Adrenal gland (tissue), 19 donors: ENCODE measurements around the gene ASTN2. TPM values are rescaled to one million over a fixed set of nuclear protein-coding genes. Genes with fewer than 3 reads are reported as not detected.

Experiments
- DNase-seq, 7 donors: peaks; one replicate each; pipeline ENCODE4 v3.0.0-alpha.2; 2019 to 2020
- H3K27ac ChIP-seq, 5 donors: fragments of 200-600 bp; sonication (generic) in 4 of 5; 1 replicate in 3 of 5; 2 replicates in 2 of 5; pipeline versions ENCODE4 v1.5.1 to v1.8.0; 2016 to 2020; ENCODE audit warnings: mild to moderate bottlenecking in 1 of 5
- H3K27me3 ChIP-seq: fragments of 200-600 bp; 2 replicates; pipeline ENCODE4 v1.8.0; 2021
- H3K36me3 ChIP-seq, 2 donors: fragments of 200-600 bp; replicated peaks in 1 of 2; 1 replicate in 1 of 2; 2 replicates in 1 of 2; pipeline versions ENCODE4 v1.5.1 to v1.8.0; 2018 to 2022
- H3K4me1 ChIP-seq, 2 donors: fragments of 200-600 bp; replicated peaks in 1 of 2; 1 replicate in 1 of 2; 2 replicates in 1 of 2; pipeline versions ENCODE4 v1.5.1 to v1.8.0; 2018 to 2021
- H3K4me3 ChIP-seq, 4 donors: fragments of 200-600 bp; sonication (generic) in 3 of 4; one replicate each; pipeline ENCODE4 v1.5.1; 2016 to 2018
- H3K9me3 ChIP-seq, 3 donors: fragments of 200-600 bp; sonication (generic) in 1 of 3; replicated peaks in 1 of 3; 1 replicate in 2 of 3; 2 replicates in 1 of 3; pipeline versions ENCODE4 v1.5.1 to v1.8.0; 2016 to 2021
- POLR2A ChIP-seq, 2 donors: fragments of 450-650 bp; IDR thresholded peaks; one replicate each; pipeline ENCODE4 v1.6.1; 2017; ENCODE audit warnings: antibody characterized with exemption in 2 of 2, mild to moderate bottlenecking in 2 of 2, moderate library complexity in 1 of 2
- WGBS, 4 donors: extraction: QIAGEN DNeasy Blood & Tissue Kit in 2 of 4; methylation state at CpG; one replicate each; pipeline versions ENCODE4 v1.1.5 to v1.1.7; 2013 to 2017; 5-methylcytosine and 5-hydroxymethylcytosine counted together
- intact Hi-C, 2 donors: fragments of 100-400 bp; cut with DNase I; formaldehyde crosslinking; loops; one replicate each; pipeline versions ENCODE4 v1.14.1 to v1.15.0; 2022 to 2023
- long read RNA-seq, 10 donors: library from polyadenylated mRNA in 3 of 10; unstranded in 2 of 10; stranded (forward) in 1 of 10; transcript quantifications; one replicate each; pipeline ENCODE4 v2.0.0 and lab custom pipeline, GENCODE V29; 2021 to 2026
- polyA plus RNA-seq, 3 donors: library from polyadenylated mRNA; stranded (reverse); fragments of 200-250 nt in 2 of 3; fragments of 350-450 nt in 1 of 3; fragmentation: Illumina TruSeq in 1 of 3; extraction: RNeasy Lipid Tissue Mini Kit (QIAGEN cat#74804) in 1 of 3; gene quantifications; one replicate each; pipeline ENCODE4 v1.2.3, GENCODE V29; 2013 to 2014
- total RNA-seq, 9 donors: library from RNA; depleted of rRNA in 4 of 9; stranded (reverse); fragments of >200 nt in 4 of 9; fragments of 120-200 nt in 1 of 9; fragmentation: NEBNext Ultra II Directional in 1 of 9; extraction: Animal tissue kit (Norgen Biotek cat#: 25700) in 1 of 9; gene quantifications; one replicate each; pipeline versions ENCODE4 v1.1.0 to v1.2.4, GENCODE V29; 2013 to 2023
- TF ChIP-seq, protein P1 (sequence below), 6 experiments: fragments of 450-650 bp in 4 of 6; fragments of 200-600 bp in 2 of 6; sonication (generic) in 1 of 6; IDR thresholded peaks; 1 replicate in 5 of 6; 2 replicates in 1 of 6; pipeline versions ENCODE4 v1.5.1 to v1.8.0; 2016 to 2021; ENCODE audit warnings: antibody characterized with exemption in 6 of 6, mild to moderate bottlenecking in 2 of 6, moderate library complexity in 1 of 6
- donor health status: healthy with polysubstance abuse.
- donor health status: Bipolar disorder and iron deficiency.
- donor health status: DM: yes; HTN: yes; CAD: no.
- donor health status: DM: no; HTN: no; CAD: no.
- donor health status: DM: no; HTN: no; CAD: no.
- donor health status: DM: yes; HTN: yes; CAD: no.

ASTN2 gene, protein sequence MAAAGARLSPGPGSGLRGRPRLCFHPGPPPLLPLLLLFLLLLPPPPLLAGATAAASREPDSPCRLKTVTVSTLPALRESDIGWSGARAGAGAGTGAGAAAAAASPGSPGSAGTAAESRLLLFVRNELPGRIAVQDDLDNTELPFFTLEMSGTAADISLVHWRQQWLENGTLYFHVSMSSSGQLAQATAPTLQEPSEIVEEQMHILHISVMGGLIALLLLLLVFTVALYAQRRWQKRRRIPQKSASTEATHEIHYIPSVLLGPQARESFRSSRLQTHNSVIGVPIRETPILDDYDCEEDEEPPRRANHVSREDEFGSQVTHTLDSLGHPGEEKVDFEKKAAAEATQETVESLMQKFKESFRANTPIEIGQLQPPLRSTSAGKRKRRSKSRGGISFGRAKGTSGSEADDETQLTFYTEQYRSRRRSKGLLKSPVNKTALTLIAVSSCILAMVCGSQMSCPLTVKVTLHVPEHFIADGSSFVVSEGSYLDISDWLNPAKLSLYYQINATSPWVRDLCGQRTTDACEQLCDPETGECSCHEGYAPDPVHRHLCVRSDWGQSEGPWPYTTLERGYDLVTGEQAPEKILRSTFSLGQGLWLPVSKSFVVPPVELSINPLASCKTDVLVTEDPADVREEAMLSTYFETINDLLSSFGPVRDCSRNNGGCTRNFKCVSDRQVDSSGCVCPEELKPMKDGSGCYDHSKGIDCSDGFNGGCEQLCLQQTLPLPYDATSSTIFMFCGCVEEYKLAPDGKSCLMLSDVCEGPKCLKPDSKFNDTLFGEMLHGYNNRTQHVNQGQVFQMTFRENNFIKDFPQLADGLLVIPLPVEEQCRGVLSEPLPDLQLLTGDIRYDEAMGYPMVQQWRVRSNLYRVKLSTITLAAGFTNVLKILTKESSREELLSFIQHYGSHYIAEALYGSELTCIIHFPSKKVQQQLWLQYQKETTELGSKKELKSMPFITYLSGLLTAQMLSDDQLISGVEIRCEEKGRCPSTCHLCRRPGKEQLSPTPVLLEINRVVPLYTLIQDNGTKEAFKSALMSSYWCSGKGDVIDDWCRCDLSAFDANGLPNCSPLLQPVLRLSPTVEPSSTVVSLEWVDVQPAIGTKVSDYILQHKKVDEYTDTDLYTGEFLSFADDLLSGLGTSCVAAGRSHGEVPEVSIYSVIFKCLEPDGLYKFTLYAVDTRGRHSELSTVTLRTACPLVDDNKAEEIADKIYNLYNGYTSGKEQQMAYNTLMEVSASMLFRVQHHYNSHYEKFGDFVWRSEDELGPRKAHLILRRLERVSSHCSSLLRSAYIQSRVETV (N-terminal part only)
- 10 to 100 TPM in 2 of 9 donors, 1 to 10 TPM in 7; 2.5 to 15.6 (median 7.0) TPM for total RNA-seq
- polyA plus RNA-seq: 1 to 10 TPM; 4.0 to 6.9 (median 6.7) TPM
- long read RNA-seq, donor 1: 0 reads
- long read RNA-seq, donor 2: 0 reads
- long read RNA-seq, donor 3: 0 reads
- long read RNA-seq, donor 4, partial matches to known transcripts: 5 of 11 reads
- long read RNA-seq, donor 4, other reads (novel, unspliced or antisense): 6 of 11 reads
- long read RNA-seq, donor 5, partial matches to known transcripts: 14 of 19 reads
- long read RNA-seq, donor 5, other reads (novel, unspliced or antisense): 5 of 19 reads
- long read RNA-seq, donor 6, partial matches to known transcripts: 5 of 14 reads
- long read RNA-seq, donor 6, other reads (novel, unspliced or antisense): 9 of 14 reads
- long read RNA-seq, donor 7: 0 reads
- long read RNA-seq, donor 8, partial matches to known transcripts: 0 of 1 reads
- long read RNA-seq, donor 8, other reads (novel, unspliced or antisense): 0 of 1 reads
- long read RNA-seq, donor 9: 0 reads
- long read RNA-seq, donor 10: 0 reads

DNA sequence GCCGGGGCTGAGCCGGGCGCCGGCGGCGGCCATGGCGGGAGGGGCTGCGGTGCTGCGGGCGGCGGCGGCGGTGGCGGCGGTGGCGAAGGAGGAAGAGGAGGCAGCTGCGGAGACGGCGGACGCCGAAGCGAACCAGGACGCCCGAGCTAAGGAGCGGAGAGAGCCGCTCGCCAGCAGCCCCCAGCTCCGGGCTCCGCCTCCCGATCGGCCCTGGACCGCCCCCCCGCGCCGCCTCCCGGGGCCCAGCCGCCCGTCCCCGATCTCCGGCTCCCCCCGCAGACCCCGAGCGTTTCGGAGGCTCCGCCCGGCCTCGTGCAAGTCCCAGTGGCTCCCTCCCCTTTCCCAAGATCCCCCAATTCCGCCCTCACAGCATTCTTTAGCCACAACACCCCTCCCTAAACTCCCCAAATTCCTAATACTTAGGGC, at the start of gene ASTN2:
Gene ASTN2 (minus strand): TSS at position 152 of the 426 bp plus-strand sequence. CDS start 119 bp downstream, at position 33.
- TF ChIP-seq, protein P1, sequence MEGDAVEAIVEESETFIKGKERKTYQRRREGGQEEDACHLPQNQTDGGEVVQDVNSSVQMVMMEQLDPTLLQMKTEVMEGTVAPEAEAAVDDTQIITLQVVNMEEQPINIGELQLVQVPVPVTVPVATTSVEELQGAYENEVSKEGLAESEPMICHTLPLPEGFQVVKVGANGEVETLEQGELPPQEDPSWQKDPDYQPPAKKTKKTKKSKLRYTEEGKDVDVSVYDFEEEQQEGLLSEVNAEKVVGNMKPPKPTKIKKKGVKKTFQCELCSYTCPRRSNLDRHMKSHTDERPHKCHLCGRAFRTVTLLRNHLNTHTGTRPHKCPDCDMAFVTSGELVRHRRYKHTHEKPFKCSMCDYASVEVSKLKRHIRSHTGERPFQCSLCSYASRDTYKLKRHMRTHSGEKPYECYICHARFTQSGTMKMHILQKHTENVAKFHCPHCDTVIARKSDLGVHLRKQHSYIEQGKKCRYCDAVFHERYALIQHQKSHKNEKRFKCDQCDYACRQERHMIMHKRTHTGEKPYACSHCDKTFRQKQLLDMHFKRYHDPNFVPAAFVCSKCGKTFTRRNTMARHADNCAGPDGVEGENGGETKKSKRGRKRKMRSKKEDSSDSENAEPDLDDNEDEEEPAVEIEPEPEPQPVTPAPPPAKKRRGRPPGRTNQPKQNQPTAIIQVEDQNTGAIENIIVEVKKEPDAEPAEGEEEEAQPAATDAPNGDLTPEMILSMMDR (IDR thresholded peaks at IDR 0.05): no peak
- TF ChIP-seq POLR2A (IDR thresholded peaks at IDR 0.05): no peak

DNA sequence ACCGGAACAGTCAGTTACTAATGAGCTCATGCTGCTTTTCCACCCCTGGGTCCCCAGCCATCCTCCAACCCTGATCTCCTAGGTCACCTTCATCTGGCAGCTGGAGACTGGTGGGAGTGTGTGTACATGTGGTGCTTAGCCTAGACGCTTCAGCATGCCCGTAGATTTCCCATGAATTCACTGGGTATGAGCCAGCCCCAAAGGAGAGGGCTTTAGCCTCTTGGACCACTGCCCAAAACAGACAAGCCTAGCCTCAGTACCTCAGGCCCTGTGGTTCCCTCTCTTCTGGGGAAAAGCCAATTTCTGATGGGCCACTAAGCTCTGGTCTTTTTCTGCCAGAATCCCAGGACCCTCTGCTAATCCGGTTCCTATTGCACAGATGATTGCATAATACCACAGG, 48.0 kb upstream of the ASTN2 start:
- Histone ChIP-seq H3K36me3 (no peaks in the 10 kb centered on the region), H3K4me3 (no peak overlapping the region), H3K27me3 (no peaks in the 10 kb centered on the region), H3K9me3 (no peaks in the 10 kb centered on the region), H3K4me1 (no peaks in the 10 kb centered on the region), H3K27ac (no peak overlapping the region)
- TF ChIP-seq POLR2A (IDR thresholded peaks at IDR 0.05): no peak
- TF ChIP-seq, protein P1 (IDR thresholded peaks at IDR 0.05): no peak
- DNase-seq: no peak
- WGBS, 4 donors: 42 to 59% (median 53%) methylated on average over 4 of the region's 4 CpGs
- intact Hi-C loops: no loop called here

More for the DNA sequence above, at the start of gene ASTN2:
- WGBS, 4 donors: 0 to 5% (median 1%) methylated on average over 7 to 47 of the region's 48 CpGs
- H3K36me3 ChIP-seq: no peaks in the 10 kb centered on the region
- H3K4me3 ChIP-seq: peak within 1 kb of the TSS in 1 of 4 donors; percentile 62
- H3K4me1 ChIP-seq: no peaks in the 10 kb centered on the region
- peak within 1 kb of the TSS in 1 of 5 donors; percentile 26 for H3K27ac ChIP-seq
- no peaks in the 10 kb centered on the region for H3K9me3 ChIP-seq
- peak in 5 of 7 donors; percentile 3 to 57 (median 22) for DNase-seq
- H3K27me3 ChIP-seq: peaks cover 41% of the 10 kb centered on the region
- intact Hi-C loops: no loop called here

DNA sequence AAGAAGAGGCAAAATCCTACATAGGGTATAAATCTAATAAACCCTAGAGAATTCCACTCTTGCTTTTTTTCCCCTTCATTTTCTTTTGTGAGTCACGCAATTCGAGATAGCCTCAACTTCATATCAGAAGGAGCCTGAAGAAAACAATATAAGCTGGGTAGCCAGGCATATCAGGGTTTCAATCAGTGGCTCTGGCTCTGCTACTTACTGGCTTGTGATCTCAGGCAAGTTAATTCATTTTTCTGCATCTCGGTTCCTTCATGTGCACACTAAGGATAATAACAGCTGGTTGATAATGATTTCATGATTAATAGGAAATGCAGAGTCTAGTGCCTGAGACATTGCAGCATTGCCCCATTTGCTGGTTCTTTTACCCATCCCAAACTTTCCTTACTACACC, 46.5 kb upstream of the ASTN2 start:
- Histone ChIP-seq H3K4me3 (no peak overlapping the region), H3K27me3 (no peaks in the 10 kb centered on the region), H3K36me3 (no peaks in the 10 kb centered on the region), H3K9me3 (no peaks in the 10 kb centered on the region), H3K4me1 (no peaks in the 10 kb centered on the region), H3K27ac (no peak overlapping the region)
- no peak for DNase-seq
- intact Hi-C loops: no loop called here
- 51 to 72% (median 66%) methylated on average over 3 of the region's 3 CpGs for WGBS, 4 donors
- TF ChIP-seq, protein P1 (IDR thresholded peaks at IDR 0.05): no peak
- no peak for TF ChIP-seq POLR2A (IDR thresholded peaks at IDR 0.05)
